Measurements from ENCODE around the gene SLC19A2.

- TF ChIP-seq CTCF (conservative IDR thresholded peaks at IDR 0.05 in 1 of 2, IDR thresholded peaks at IDR 0.05 in 1 of 2; ENCODE audit: low read depth in 1 of 2, low read length in 2 of 2): no peak
- no peak for TF ChIP-seq EZH2 (IDR thresholded peaks at IDR 0.05; ENCODE audit: low read length, missing control alignments)
Measured at GRCh38 chr1:169484101-169484500, 1.6 kb downstream of the SLC19A2 start.
